HK-2 (cell line): ENCODE data around the gene SFXN3.

Source experiments
- DNase-seq: peaks from one replicate; pipeline ENCODE4 v3.0.0-alpha.2; 2018; ENCODE audit not compliant: unreplicated experiment

SFXN3 gene, protein sequence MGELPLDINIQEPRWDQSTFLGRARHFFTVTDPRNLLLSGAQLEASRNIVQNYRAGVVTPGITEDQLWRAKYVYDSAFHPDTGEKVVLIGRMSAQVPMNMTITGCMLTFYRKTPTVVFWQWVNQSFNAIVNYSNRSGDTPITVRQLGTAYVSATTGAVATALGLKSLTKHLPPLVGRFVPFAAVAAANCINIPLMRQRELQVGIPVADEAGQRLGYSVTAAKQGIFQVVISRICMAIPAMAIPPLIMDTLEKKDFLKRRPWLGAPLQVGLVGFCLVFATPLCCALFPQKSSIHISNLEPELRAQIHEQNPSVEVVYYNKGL

DNA sequence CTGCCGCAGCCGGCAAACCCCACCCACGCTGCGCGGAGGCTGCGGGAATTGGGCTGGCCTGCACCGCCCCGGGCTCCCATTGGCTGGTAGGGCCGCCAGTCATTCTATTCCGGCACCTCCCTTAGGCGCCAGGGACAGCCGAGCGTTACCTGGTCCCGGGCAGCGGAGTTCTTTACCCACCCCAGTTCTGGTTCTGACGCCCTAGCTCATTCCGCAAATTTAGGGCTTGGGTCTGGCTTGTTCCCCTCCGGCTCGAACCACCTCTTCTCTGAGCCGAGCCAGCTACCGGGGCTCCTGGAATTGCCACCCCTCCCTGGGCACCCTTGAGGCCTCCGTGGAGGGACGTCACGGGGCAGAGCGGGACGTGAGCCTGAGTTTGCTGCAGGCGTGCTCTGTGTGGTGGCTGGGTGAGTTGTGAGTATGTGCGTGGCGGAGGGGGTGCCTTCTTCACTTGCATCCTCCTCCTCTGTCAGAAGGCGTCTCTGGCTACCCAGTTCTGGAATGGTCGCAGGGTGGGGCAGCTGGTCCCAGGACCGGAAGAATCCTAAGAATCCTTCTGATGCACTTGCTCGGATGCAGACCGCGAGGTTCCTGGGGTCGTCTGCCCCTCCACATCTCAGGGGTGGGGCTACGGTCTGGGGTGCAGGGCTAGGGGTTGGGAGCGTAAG is at the start of gene SFXN3, which contains the start of gene PDZD7:
TSS of gene SFXN3 (plus strand) at position 107 of the 668 bp plus-strand sequence. CDS start 3,461 bp downstream, outside the sequence.
TSS of gene PDZD7 (minus strand) at position 2 of the 668 bp plus-strand sequence. CDS start 910 bp downstream, outside the sequence.
- peak; percentile 99 for DNase-seq

DNA sequence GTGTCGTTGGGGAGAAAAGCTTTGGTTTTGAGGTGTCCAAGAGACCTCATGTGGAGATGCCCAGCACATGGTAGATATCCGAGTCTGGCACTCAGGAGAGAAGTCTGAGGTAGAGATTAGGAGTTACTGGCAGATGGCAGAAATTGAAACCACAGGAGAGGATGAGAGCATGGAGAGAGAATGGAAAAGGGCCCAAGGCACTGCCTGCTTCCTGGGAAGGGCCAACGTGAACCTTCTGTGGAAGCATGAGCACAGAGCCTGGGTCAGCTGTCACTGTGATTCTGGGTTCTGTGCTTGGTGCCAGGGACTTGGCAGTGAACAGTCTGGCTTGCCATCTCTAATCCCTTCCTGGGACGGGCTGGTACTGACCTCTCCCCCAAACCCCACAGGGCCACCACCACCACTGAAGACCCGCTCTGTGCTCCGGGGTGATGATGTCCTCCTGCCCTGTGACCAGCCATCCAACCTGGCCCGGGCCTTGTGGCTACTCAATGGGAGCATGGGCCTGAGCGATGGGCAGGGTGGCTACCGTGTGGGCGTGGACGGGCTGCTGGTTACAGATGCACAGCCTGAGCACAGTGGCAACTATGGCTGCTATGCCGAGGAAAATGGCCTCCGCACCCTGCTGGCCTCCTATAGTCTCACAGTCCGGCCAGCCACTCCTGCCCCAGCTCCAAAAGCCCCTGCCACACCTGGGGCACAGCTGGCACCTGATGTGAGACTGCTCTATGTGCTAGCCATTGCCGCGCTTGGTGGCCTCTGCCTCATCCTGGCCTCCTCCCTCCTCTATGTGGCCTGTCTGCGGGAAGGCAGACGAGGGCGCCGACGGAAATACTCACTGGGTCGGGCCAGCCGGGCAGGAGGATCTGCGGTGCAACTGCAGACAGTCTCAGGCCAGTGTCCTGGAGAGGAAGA is 47.9 kb upstream of the SFXN3 start:
- DNase-seq = no peak

DNA sequence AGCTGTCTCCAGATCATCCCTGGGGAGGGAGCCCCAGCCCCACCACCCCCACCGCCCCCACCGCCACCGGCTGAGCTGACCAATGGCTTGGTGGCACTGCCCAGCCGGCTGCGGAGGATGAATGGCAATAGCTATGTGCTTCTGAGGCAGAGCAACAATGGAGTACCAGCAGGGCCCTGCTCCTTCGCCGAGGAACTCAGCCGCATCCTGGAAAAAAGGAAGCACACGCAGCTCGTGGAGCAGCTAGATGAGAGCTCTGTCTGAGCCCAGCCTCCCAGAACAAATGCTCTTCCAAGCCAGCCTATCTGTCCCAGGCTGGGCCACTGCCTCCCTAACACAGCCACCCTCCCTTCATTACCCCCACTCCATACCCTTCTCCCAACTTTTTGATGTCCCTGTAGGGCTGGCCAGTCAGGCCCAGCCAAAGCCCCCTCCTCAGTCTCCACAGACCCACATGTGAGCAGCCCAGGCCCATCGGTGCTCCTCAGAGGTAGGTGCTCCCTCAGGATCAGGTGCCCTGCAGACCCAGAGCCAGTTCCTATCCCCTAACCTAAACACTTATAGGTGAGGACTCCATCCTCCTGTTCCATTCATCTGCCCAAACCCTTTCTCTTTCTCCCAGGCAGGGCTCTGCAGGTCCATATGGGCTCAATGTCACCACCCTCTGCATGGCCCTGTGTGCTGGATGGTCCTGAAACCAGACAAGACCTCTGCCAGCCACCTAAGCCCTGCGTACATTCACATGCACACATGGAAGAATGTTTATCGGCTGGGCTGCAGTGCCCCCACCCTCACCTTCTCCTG is 47.0 kb upstream of the SFXN3 start:
- no peak for DNase-seq

DNA sequence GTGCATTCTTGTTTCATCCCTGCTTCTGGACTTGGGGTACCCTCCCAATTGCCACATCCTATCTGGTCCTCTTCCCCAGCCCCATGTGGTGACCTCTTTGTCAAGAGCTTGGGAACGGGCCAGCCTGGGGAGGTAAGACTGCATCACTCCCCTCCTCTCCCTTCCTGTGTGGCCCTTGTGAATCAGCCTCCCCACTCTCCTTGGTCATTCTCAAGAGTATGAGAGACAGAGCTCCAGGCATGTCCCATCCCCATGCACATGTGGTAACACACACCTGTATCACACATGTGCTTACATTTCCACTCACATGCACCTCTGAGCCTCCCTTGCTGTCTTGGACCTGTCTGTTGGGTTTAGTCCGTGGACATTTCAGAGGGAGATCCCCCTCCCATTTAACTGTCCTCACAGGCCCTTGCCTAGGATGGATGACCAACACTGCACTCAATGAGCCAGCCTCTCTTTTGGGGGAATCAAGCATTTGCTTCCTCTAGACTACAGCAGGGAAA is 46.3 kb upstream of the SFXN3 start:
- no peak for DNase-seq

DNA sequence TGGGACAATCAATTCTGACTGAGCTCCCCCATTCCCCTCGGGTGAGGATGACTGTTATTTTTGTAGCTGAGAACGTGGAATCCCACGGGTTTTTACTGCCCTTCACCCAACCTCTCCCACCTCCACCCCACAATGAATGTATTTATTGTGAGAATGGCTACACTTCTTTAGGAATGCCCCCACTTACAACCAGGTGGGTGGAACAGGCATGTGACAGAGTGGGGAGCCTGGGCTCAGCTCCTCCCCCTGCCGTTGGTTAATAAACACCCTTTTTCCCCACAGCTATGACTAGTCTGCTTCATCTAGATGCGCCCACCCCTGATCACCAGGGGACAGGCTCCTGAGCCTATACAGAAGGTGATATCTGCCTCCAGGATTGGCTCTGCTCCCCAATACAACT is 45.7 kb upstream of the SFXN3 start:
- no peak for DNase-seq

DNA sequence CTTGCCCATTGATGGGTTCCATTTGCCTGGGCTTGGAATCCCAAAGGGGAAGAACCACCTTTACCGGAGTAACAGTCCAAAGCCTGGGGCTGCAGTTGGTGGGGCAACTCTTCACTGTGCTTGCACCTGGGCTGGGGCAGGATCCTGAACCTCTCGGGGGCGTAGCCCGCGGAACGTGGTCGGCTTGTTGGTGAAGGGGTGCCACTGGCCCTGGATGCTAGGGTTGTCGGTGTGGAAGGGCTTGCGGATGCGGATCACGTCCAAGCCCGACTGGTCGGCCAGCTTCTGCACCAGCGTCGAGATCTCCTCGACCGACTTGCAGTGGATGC is 44.4 kb upstream of the SFXN3 start:
- no peak for DNase-seq

DNA sequence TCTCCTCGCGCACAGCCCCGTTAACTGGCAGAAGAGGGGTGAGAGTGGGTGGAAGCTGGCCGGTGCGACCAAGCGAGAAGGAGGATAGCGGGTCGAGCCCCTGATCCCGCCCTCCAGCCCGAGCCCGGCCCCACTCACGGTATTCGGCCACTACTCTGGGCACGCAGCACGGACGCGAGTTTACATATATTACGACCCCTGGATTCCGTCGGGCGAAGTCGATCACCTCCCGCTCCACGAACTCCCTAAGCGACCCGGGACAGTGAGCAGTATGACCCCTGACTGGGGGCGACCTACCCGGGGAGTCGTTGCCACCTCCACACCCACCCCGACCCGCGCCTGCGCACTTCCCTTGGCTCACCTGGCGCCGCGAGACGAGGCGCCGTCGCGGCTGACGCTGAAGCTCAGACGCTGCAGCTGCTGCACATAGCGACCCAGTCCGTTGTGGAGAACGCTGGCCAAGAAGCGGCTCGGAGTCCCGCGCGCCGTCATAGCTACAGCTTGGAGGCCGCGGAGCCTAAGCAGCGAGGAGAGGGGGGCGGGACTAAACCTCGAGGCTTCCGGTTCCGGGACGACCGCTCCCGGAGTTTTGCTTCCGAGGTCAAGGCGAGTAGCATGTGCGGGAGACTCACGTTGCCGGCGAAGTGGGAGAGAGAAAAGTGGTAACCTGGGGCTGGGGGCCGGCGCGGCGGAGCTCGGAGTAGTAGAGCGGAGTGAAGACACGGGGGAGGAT is 43.9 kb upstream of the SFXN3 start, which contains the start of the genes MRPL43 and TWNK:
TSS of gene MRPL43 (minus strand) at position 546 of the 733 bp plus-strand sequence. CDS start at position 492, 54 bp downstream.
TSS of gene TWNK (plus strand) at position 592 of the 733 bp plus-strand sequence. CDS start 668 bp downstream, outside the sequence.
- peak; percentile 87 for DNase-seq

DNA sequence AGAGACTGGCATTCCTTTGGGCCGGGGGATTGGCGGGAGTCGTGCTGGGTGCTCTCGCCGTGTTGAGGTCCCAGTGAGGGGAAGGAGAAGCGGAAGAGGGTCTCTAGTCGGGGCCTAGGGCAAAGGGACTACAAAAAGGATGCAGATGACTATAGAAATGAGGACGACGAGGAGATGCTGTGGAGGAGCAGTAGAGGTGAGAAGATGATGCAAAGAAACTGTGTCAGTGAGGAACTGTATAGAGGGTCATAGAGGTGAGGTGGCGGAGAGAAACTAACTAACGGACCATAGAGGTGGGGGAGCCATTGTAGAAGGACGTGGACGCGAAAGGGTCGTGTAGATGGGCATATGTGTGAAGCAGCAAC is 43.4 kb upstream of the SFXN3 start:
- DNase-seq = no peak

DNA sequence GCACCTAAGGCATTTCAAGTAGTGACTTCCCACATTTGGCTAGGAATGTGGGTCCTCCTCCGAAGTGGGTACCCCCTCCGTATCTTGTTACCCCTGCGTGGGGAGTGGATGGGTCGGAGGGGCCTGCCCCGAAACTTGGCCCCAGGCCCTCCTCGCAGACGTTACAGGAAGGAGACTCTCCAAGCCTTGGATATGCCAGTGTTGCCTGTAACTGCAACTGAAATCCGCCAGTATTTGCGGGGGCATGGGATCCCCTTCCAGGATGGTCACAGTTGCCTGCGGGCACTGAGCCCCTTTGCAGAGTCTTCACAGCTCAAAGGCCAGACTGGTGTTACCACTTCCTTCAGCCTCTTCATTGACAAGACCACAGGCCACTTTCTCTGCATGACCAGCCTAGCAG is 42.9 kb upstream of the SFXN3 start:
- DNase-seq = no peak

DNA sequence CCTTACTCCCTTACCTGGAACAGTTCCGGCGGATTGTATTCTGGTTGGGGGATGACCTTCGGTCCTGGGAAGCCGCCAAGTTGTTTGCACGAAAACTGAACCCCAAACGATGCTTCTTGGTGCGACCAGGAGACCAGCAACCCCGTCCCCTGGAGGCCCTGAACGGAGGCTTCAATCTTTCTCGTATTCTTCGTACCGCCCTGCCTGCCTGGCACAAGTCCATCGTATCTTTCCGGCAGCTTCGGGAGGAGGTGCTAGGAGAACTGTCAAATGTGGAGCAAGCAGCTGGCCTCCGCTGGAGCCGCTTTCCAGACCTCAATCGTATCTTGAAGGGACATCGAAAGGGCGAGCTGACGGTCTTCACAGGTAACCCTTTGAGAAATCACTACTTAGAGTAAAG is 41.9 kb upstream of the SFXN3 start:
- no peak for DNase-seq

DNA sequence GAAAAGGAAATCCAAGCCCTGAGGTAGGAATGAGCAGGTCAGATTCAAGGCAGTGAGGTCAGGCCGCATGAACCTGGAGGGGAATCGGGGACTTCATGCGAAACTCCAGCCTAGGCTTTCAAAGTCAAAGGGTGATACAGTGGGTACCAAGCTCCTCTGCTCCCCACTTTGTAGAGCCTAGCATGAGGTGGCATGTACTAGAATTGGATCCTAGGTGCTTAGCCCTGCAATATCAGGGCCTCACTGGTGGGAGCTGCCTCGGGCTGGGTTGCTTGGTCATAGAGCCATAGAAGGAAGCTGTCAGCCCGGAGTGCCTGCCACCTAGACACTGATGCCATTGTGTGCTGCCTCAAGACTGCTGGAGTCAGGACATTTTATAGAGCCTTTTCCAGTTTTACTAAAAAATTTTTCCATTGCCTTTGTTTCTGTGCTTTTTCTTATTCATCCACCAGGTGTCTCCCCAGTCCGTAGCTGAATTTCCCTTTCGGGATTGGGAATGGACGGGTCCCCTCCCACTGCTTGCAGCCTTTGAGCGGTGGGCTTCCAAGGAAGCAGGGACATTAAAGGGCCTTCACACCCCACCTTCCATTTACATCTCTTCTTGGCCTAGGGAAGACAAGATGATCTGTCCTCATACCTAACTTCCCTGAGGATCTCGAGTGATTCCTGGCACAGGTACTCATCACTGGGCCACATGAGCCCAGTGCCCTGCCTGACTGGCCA is 36.9 kb upstream of the SFXN3 start:
- DNase-seq = no peak

DNA sequence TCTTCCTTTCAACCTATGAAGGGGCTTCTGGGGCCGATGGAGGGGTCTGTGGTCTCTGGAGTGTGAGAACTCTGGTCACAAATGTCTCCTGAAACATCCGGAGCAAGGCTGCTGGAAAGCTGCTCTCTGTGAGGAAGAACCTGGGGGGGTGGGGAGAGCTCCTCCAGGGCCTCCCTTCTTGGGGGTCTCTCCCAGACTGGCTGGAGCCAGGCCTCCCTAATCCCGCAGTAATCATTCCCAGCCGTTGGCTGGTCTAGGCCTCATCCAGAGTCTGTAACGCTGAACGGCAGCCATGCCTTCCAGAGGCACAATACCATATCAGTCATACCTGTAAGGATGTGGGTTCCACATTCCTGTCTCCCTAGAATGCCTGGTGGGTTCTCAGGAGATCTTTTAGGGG is 35.9 kb upstream of the SFXN3 start:
- no peak for DNase-seq

DNA sequence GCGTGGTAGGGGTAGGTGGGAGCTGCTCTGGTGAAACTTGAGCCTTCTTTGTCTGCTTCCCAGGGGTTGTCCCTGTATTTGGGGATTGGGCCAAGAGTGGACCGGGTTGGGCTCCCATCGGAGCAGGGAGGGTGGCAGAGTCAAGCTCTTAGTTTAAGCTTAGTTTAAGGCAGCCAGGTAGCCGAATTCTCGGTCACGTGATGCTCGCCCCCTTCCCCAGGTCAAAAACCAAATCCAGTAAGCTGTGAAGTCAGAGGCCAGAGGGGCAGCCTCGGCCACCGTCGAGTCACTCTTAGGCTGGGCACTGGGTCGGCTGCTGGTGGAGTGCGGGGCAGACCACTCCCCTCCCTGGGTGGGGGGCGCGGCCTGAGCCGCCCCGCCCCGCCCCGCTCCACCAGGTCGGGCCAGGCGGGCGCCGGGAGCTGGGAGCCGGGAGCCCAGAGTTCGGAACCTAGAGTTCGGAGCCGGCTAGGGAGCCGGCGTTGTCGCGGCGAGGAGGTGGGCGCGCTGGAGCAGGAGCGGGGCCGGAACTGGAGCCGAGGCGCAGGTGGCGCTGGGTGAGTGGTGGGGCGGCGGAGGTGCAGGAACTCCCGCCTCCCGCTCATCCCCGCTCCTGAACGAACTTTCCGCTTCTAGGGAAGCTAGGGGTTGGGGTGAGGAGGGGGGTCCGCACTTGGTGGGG is 34.2 kb upstream of the SFXN3 start:
- DNase-seq = peak; percentile 62

DNA sequence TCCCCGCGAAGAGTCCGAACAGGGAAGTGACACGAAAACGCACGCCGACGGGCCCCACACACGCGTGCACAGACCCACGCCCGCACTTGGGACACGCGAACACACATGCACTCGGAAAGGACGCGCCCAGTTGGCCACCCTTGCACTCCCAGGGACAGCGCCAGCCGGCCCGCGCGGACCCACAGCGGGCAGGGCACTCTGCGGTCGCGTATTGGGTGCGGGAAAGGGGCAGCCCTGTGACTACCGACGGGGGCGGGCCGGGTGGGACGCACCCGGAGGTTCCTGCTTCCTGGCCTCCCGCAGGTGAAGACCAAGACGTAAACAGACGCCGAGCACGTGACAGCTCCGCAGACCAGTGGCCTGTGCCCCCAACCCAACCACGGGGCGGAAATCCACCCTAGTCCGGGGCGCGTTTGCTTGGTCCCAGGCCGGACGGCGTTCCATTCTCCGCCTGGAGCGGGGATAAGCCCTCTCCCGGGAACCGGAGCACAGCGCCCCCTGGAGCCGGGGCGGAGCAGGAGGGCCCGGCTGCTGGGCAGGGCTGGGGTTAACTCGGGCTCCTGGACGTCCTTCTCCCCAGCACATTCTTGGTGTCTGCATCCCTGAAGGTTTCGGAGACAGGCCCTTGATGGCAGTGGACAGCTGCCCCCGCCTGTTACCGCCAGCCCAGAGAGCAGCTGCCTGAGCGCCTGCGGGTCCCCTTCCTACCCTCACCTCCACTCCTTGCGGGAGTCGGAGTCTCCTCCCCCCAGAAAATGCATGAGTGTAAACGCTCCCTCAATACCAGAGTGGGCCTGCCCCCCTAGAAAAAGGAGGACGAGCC is 33.5 kb upstream of the SFXN3 start:
- DNase-seq = peak; percentile 92

DNA sequence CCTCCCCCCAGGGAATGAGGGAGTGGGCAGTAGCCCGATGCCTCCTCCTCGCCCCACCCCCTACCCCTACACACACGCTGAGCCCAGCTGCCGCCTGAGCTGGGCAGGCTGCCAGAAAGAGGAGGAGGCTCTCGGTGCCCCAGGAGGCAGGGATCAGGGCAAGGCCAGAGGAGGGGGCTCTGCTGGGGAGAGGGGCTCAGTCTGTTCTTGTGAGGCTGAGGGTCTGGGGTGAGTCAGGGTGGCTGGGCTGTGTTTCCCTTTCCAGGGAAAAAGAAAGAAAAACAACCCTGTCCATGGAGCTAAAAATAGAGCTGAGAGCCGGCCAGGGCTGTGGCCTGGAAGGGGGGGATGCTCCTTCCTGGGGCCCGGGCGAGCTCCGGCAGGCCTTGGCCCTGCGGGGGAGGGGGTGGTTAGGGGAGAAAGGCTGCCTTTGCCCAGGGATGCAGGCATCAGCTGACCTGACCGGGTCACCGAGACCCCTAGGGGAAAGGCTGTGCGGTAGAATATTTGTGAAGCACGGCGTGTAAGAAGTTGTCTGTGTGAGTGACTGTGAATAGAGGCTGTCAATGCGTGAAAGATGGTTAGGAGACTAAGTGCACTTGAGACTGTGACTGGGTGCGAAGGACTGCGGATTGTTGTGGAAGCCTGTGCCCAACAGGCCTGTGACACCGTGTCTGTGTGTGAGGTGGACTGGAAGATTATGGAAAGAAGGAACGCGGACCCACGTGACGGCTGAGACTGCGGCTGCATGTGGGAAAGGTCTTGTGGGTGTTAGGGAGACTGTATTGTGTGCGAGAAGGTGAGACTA is 32.6 kb upstream of the SFXN3 start:
- DNase-seq = peak; percentile 89

DNA sequence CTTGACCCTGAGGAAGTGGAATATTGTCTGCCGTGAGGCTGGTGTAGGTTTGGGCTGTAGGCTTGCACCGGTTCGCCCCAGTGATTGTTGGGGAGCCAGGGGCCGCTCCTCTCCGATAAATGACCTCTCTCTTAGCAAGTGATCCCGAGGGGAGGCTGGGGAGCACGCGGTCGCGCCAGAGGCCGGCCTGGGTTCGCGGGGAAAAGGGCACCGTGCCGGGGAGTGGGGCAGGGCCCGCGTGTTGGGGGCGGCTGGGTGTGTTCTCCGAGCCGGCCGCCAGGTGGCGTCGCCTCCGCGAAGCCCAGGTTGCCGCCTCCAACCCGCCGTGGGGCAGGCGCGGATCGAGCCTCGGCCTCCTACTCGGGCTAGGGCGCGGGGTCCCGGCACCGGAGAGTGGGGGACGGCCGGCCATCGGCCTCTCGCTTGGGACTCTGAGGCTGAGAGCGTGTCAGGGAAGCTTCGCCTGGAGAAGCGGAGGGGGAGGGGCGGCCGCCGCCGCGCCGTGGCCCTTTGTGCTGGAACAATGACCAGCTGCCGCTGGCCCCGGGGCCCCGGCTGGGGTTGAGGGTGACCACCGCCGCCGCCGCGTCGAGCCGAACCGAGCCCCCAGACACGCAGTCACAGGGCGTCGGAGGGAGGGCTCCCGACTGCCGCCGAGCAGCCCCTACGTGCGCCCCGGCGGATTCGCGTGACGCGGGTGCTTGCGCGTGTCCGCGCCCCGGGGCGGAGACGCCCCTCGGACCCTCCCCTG is 31.9 kb upstream of the SFXN3 start:
- peak; percentile 85 for DNase-seq

DNA sequence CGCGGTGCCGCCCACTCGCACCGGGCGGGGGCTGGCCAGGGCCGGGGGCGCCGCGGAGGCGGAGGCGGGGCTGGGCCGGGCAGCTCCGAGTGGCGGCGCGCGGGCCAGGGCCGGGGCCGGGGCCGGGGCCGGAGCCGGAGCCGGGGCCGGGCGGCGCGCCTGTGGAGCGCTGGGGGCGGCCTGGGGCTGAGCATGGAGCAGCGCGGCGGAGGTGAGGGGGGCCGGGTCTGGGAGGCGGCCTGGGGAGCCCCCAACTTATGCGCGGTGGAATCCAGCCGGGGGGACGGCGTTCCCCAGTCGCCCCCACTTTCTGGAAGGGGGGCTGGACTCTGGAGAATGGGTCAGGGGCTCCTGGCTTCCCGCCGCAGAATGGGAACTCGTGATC is 31.3 kb upstream of the SFXN3 start, which contains the start of gene LZTS2:
TSS of gene LZTS2 (plus strand) at position 67 of the 385 bp plus-strand sequence. CDS start 2,731 bp downstream, outside the sequence.
- no peak for DNase-seq
